GM10248 (cell line): ENCODE results near the gene PLA2G10.
"Not testable (repeated sequence)": the region's sequence is repeated elsewhere in the genome, so short reads cannot be mapped to it uniquely, and the experiment has no call there.

Experiments used
- CTCF ChIA-PET: fragments of 300-600 bp; sonication (Branson Sonifier 250); formaldehyde crosslinking; extraction: SDS; loops from one replicate; lab custom pipeline; 2021; ENCODE audit warnings: antibody characterized with exemption; lab: Yijun Ruan, JAX
- POLR2A ChIA-PET: fragments of 350-650 bp; sonication (Branson Sonifier 250); formaldehyde crosslinking; extraction: SDS; loops from one replicate; lab custom pipeline; 2020; ENCODE audit warnings: antibody characterized with exemption; lab: Yijun Ruan, JAX
- DNase-seq: peaks from one replicate; pipeline ENCODE4 v3.0.0; 2012; ENCODE audit errors: extremely low spot score
- TF ChIP-seq, protein P1 (sequence below): IDR thresholded peaks from 2 replicates; pipeline ENCODE4 v1.5.1; 2012; ENCODE audit warnings: mild to moderate bottlenecking, low read depth; ENCODE audit errors: extremely low read depth, missing control alignments, control extremely low read depth

Gene PLA2G10, protein sequence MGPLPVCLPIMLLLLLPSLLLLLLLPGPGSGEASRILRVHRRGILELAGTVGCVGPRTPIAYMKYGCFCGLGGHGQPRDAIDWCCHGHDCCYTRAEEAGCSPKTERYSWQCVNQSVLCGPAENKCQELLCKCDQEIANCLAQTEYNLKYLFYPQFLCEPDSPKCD

DNA sequence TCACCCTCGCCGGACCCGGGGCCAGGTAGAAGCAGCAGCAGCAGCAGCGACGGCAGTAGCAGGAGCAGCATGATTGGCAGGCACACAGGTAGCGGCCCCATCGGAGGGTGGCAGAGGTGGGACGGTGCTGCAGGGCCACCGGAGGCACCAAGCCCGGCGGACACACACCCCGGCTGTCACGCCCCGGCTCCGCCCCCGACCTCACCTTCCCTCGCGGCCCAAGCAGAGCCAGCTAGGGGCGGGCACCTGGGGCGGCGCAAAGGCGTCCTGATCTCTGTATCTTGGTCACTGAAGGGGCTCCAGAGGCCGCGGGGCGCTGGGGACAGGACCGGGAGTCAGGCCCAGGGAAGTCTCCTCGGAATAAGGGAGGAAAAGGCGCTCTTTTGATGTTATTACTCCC, at the start of gene PLA2G10:
PLA2G10 (minus strand) TSS at position 180 of the 400 bp plus-strand sequence; CDS start at position 101, 79 bp downstream.
- POLR2A ChIA-PET, DNase-seq, CTCF ChIA-PET: not testable (repeated sequence)

GRCh38 chr16:14742273-14743128, 48.4 kb upstream of the PLA2G10 start, which contains the start of gene NPIPA2:
Gene NPIPA2, plus strand, starts transcription at chr16:14742533. Its CDS starts 5,533 bp downstream, at chr16:14748066.
- POLR2A ChIA-PET, CTCF ChIA-PET, DNase-seq: not testable (repeated sequence)

DNA sequence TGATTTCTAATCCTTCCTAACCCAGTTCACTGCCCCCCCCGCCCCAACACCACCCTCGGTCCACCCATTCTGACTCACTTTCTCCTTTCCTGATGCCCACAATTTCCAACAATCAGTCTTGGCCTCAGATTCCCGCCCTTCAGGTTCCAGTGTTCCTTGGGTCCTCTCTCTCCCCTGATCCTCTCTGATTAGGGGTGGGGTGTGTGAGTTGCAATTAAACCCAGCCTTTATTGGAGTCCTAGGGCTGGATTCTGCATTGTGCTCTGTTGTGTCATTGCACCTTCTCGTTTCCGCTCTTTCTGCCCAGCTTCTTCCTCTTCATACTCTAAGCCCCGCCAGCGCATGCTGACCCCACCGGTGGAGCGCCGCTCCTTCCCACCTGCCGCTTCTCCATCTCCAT, 47.7 kb upstream of the PLA2G10 start:
- POLR2A ChIA-PET, DNase-seq, CTCF ChIA-PET: not testable (repeated sequence)

DNA sequence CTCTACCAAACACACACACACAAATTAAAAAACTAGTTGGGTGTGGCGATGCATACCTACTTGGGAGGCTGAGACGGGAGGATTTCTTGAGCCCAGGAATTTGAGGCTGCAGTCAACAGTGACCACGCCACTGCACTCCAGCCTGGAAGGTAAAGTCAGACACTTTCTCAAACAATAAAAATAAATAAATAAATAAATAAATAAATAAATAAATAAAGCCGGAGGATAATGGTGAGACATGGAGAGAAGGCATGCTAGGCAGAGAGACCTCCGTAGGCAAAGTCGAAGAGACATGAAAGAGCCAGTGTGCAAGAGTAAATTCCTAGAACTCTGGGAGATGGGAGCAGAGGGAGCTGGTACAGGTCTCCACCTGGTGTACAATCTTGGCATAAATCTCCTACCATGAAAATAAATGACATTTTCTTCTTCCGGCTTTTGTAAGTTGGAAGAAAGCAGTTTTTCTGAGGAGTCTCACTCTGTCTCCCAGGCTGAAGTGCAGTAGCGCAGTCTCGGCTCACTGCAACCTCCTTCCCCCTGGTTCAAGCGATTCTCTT, 46.8 kb upstream of the PLA2G10 start:
- DNase-seq, CTCF ChIA-PET, POLR2A ChIA-PET: not testable (repeated sequence)

- DNase-seq, POLR2A ChIA-PET, CTCF ChIA-PET: not testable (repeated sequence)
Observed at GRCh38 chr16:14733233-14733632, 39.1 kb upstream of the PLA2G10 start.

DNA sequence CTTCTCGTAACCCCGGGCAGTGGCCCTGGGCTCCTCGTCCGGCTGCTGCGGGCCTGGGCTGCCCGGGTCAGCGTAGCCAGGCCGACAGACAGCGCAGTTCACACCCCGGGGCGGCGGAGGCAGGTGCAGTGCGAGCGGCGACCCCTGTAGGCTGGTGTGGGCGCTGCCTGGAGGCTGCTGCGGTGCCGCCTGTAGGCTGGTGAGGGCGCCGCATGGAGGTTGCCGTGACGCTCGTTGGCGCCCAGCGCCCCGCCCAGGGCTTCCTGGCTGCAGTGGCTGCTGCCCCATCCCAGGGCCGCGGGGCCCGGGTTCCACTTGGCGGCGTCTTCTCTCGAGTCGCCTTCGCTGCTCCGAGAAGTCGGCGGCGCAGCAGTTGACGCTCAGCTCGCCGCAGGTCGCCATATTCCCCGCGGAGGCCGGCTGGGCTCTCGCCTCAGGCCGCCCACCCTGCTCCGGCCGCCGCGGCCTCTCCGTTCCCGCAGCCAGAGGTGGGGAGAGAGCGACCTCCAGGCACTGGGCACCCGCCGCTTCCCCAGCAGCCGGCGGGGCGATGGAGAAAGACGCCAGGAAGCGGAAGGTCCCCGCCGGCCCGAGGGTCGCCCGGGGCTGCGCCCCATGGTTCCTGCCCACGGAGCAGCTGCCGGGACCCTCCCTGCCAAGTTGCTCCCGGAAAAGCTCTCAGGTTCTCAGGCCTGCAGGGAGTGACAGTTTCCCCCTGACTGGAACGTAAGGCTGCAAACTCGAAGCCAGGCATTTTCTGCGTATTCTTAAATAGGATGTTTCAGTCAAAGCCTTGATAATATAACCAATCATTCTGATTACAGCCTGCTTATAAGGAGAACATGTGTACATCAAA, 9.3 kb upstream of the PLA2G10 start, which contains the start of gene NPIPA3:
NPIPA3 (plus strand) TSS at position 256 of the 856 bp plus-strand sequence. CDS start 5,533 bp downstream, outside the sequence.
- CTCF ChIA-PET, POLR2A ChIA-PET, DNase-seq: not testable (repeated sequence)

GRCh38 chr16:14702672-14703071, 8.6 kb upstream of the PLA2G10 start:
- DNase-seq, POLR2A ChIA-PET, CTCF ChIA-PET: not testable (repeated sequence)

GRCh38 chr16:14701859-14702258, 7.8 kb upstream of the PLA2G10 start:
- POLR2A ChIA-PET, DNase-seq, CTCF ChIA-PET: not testable (repeated sequence)

GRCh38 chr16:14685870-14686793, 8.0 kb downstream of the PLA2G10 start:
- DNase-seq, POLR2A ChIA-PET, CTCF ChIA-PET: not testable (repeated sequence)

- ChIA-PET CTCF (no interaction called here), POLR2A (no interaction called here)
- no peak for DNase-seq
- TF ChIP-seq, protein P1, sequence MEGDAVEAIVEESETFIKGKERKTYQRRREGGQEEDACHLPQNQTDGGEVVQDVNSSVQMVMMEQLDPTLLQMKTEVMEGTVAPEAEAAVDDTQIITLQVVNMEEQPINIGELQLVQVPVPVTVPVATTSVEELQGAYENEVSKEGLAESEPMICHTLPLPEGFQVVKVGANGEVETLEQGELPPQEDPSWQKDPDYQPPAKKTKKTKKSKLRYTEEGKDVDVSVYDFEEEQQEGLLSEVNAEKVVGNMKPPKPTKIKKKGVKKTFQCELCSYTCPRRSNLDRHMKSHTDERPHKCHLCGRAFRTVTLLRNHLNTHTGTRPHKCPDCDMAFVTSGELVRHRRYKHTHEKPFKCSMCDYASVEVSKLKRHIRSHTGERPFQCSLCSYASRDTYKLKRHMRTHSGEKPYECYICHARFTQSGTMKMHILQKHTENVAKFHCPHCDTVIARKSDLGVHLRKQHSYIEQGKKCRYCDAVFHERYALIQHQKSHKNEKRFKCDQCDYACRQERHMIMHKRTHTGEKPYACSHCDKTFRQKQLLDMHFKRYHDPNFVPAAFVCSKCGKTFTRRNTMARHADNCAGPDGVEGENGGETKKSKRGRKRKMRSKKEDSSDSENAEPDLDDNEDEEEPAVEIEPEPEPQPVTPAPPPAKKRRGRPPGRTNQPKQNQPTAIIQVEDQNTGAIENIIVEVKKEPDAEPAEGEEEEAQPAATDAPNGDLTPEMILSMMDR, result no peak
Observed at GRCh38 chr16:14682121-14682520, 12.0 kb downstream of the PLA2G10 start.
